Measurements from ENCODE around the gene IVL. TPM values are rescaled to one million over a fixed set of nuclear protein-coding genes. Genes with fewer than 3 reads are reported as not detected.

IVL gene
- total RNA-seq, 1 experiment from 2014 or later, result not detected

DNA sequence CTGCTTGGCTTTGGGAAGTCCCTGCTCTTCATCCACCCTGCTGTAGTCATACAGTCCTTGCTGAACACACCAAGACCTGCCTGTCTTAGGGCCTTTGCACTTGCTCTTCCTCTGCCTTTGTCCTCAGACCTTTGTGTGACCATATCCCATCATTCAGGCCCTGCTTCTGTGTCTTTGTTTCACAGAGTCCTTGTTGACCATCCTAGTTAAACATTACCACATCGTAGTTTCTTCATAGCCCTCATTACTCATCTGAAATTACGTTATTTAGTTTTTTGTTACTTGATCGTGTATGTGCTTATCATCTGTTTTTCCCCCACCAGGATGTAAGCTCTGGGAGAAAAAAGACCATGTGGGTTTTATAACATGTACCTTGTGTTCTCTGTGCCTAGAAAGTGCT lies 20.3 kb downstream of the IVL start:
- Histone ChIP-seq H3K27me3 (ENCODE audit: insufficient read depth, low read length) (peaks cover 20% of the 10 kb centered on the region), H3K27ac (ENCODE audit: low read depth, low read length) (no peak overlapping the region), H2AFZ (ENCODE audit: low read depth, low read length, poor library complexity, severe bottlenecking) (no peak overlapping the region), H3K9me3 (ENCODE audit: control insufficient read depth in 1 of 2, insufficient read depth in 1 of 2, low read depth in 1 of 2, low read length in 2 of 2) (no peaks in the 10 kb centered on the region), H3K9me2 (ENCODE audit: insufficient read depth) (no peaks in the 10 kb centered on the region), H3K79me2 (ENCODE audit: insufficient read depth, low read length) (no peaks in the 10 kb centered on the region), H3K9ac (ENCODE audit: low read length) (no peak overlapping the region), H3K4me1 (ENCODE audit: control insufficient read depth in 1 of 2, insufficient read depth in 2 of 2, low read length in 2 of 2) (no peaks in the 10 kb centered on the region), H4K20me1 (ENCODE audit: insufficient read depth) (no peaks in the 10 kb centered on the region), H3K4me2 (ENCODE audit: low read length) (no peak overlapping the region), H3K4me3 (replicated peaks in 1 of 2; ENCODE audit: low read depth in 1 of 2, low read length in 2 of 2) (no peak overlapping the region), H3K36me3 (ENCODE audit: control insufficient read depth in 1 of 2, insufficient read depth in 2 of 2, low read length in 2 of 2) (no peaks in the 10 kb centered on the region)
- POLR2A ChIA-PET, result no interaction called here
- CTCF ChIA-PET, result no interaction called here
- TF ChIP-seq YY1 (IDR thresholded peaks at IDR 0.05; ENCODE audit: extremely low read depth, insufficient replicate concordance, low read depth, low read length), result no peak
- TF ChIP-seq ZNF274 (IDR thresholded peaks at IDR 0.05; ENCODE audit: low read depth, low read length), result no peak
- no peak for TF ChIP-seq SIN3A (IDR thresholded peaks at IDR 0.05; ENCODE audit: low read depth)
- no peak for TF ChIP-seq EZH2 (IDR thresholded peaks at IDR 0.05)
- TF ChIP-seq CEBPB (IDR thresholded peaks at IDR 0.05; ENCODE audit: low read depth), result no peak
- TF ChIP-seq, protein P1, sequence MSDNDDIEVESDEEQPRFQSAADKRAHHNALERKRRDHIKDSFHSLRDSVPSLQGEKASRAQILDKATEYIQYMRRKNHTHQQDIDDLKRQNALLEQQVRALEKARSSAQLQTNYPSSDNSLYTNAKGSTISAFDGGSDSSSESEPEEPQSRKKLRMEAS (IDR thresholded peaks at IDR 0.05), result no peak
- TF ChIP-seq TCF7L2 (IDR thresholded peaks at IDR 0.05; ENCODE audit: borderline replicate concordance, extremely low read depth, insufficient read depth, insufficient read length), result no peak
- no peak for TF ChIP-seq ZFX (IDR thresholded peaks at IDR 0.05)
- TF ChIP-seq JUND (IDR thresholded peaks at IDR 0.05), result no peak
- DNase-seq (ENCODE audit: low read depth, low spot score) (no peak), ATAC-seq (no peak)
- RAD21 ChIA-PET (ENCODE audit: low non-redundant PET in 1 of 2, low total read pairs in 2 of 2, uncharacterized antibody in 2 of 2, unreplicated experiment in 2 of 2), result no interaction called here
- no TSS peak for BruUV-seq (replicated peaks)
- intact Hi-C loops (cut with micrococcal nuclease), result loop anchor here (5.0 kb wide), 3 partner anchors 181 to 431 kb away; no protein-coding TSS in a partner anchor

DNA sequence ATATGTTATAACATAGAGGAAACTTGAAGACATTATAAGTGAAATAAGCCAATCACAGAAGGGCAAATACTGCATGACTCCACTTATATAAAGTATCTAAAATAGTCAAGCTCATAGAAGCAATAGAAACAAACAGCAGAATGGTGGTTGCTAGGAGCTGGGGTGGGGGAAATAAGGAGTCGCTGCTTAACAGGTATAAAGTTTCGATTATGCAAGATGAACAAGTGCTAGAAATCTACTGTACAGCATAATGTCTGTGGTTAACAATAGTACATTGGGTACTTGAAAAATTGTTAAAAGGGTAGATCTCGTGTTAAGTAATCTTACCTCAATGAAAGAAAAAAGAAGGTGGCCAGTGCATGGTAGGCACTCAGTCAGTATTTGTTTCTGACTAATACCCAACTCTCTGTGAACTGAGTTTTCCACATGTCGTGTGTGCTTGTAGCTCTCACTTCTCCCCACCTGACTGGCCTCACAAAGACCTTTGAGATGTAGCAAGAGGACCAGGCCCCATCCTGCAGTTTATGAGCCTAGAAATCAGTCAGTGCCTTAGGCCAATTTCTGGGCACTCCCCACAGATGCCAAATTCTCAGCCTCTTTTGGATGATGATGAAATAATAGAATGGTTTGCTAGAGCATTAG lies 23.9 kb downstream of the IVL start:
- Histone ChIP-seq H4K20me1 (ENCODE audit: insufficient read depth) (no peaks in the 10 kb centered on the region), H3K79me2 (ENCODE audit: insufficient read depth, low read length) (no peaks in the 10 kb centered on the region), H2AFZ (ENCODE audit: low read depth, low read length, poor library complexity, severe bottlenecking) (no peak overlapping the region), H3K27me3 (ENCODE audit: insufficient read depth, low read length) (peaks cover 20% of the 10 kb centered on the region), H3K4me3 (replicated peaks in 1 of 2; ENCODE audit: low read depth in 1 of 2, low read length in 2 of 2) (no peak overlapping the region), H3K36me3 (ENCODE audit: control insufficient read depth in 1 of 2, insufficient read depth in 2 of 2, low read length in 2 of 2) (no peaks in the 10 kb centered on the region), H3K4me1 (ENCODE audit: control insufficient read depth in 1 of 2, insufficient read depth in 2 of 2, low read length in 2 of 2) (no peaks in the 10 kb centered on the region), H3K9ac (ENCODE audit: low read length) (no peak overlapping the region), H3K9me2 (ENCODE audit: insufficient read depth) (no peaks in the 10 kb centered on the region), H3K4me2 (ENCODE audit: low read length) (no peak overlapping the region), H3K9me3 (ENCODE audit: control insufficient read depth in 1 of 2, insufficient read depth in 1 of 2, low read depth in 1 of 2, low read length in 2 of 2) (no peaks in the 10 kb centered on the region), H3K27ac (ENCODE audit: low read depth, low read length) (no peak overlapping the region)
- ATAC-seq (no peak), DNase-seq (ENCODE audit: low read depth, low spot score) (no peak)
- intact Hi-C loops (cut with micrococcal nuclease), result no loop called here
- ChIA-PET CTCF (no interaction called here), POLR2A (no interaction called here), RAD21 (ENCODE audit: low non-redundant PET in 1 of 2, low total read pairs in 2 of 2, uncharacterized antibody in 2 of 2, unreplicated experiment in 2 of 2) (no interaction called here)
- no TSS peak for BruUV-seq (replicated peaks)
- TF ChIP-seq POLR2A (IDR thresholded peaks at IDR 0.05; ENCODE audit: borderline replicate concordance, extremely low read depth, insufficient read depth, insufficient read length) (no peak), ELF1 (IDR thresholded peaks at IDR 0.05; ENCODE audit: borderline replicate concordance, low read depth) (no peak), EZH2 (IDR thresholded peaks at IDR 0.05) (no peak), YY1 (IDR thresholded peaks at IDR 0.05; ENCODE audit: extremely low read depth, insufficient replicate concordance, low read depth, low read length) (no peak), SRF (IDR thresholded peaks at IDR 0.05; ENCODE audit: low read depth) (no peak), ZFX (IDR thresholded peaks at IDR 0.05) (no peak), EGR1 (IDR thresholded peaks at IDR 0.05; ENCODE audit: low read depth) (no peak), SIN3A (IDR thresholded peaks at IDR 0.05; ENCODE audit: low read depth) (no peak), EZH2phosphoT487 (IDR thresholded peaks at IDR 0.05; ENCODE audit: borderline replicate concordance) (no peak)
- TF ChIP-seq, protein P2, sequence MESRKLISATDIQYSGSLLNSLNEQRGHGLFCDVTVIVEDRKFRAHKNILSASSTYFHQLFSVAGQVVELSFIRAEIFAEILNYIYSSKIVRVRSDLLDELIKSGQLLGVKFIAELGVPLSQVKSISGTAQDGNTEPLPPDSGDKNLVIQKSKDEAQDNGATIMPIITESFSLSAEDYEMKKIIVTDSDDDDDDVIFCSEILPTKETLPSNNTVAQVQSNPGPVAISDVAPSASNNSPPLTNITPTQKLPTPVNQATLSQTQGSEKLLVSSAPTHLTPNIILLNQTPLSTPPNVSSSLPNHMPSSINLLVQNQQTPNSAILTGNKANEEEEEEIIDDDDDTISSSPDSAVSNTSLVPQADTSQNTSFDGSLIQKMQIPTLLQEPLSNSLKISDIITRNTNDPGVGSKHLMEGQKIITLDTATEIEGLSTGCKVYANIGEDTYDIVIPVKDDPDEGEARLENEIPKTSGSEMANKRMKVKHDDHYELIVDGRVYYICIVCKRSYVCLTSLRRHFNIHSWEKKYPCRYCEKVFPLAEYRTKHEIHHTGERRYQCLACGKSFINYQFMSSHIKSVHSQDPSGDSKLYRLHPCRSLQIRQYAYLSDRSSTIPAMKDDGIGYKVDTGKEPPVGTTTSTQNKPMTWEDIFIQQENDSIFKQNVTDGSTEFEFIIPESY (IDR thresholded peaks at IDR 0.05; ENCODE audit: extremely low read depth, insufficient replicate concordance, low read length), result no peak
- TF ChIP-seq, protein P3, sequence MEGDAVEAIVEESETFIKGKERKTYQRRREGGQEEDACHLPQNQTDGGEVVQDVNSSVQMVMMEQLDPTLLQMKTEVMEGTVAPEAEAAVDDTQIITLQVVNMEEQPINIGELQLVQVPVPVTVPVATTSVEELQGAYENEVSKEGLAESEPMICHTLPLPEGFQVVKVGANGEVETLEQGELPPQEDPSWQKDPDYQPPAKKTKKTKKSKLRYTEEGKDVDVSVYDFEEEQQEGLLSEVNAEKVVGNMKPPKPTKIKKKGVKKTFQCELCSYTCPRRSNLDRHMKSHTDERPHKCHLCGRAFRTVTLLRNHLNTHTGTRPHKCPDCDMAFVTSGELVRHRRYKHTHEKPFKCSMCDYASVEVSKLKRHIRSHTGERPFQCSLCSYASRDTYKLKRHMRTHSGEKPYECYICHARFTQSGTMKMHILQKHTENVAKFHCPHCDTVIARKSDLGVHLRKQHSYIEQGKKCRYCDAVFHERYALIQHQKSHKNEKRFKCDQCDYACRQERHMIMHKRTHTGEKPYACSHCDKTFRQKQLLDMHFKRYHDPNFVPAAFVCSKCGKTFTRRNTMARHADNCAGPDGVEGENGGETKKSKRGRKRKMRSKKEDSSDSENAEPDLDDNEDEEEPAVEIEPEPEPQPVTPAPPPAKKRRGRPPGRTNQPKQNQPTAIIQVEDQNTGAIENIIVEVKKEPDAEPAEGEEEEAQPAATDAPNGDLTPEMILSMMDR (IDR thresholded peaks at IDR 0.05 in 2 of 3, conservative IDR thresholded peaks at IDR 0.05 in 1 of 3; ENCODE audit: borderline replicate concordance in 1 of 3, insufficient read depth in 1 of 3, low read depth in 2 of 3, low read length in 2 of 3), result no peak
- TF ChIP-seq, protein P4, sequence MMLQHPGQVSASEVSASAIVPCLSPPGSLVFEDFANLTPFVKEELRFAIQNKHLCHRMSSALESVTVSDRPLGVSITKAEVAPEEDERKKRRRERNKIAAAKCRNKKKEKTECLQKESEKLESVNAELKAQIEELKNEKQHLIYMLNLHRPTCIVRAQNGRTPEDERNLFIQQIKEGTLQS (IDR thresholded peaks at IDR 0.05), result no peak

All from HCT116 (cell line).